IMR-90 (cell line): ENCODE data around the gene RHCE. TPM values are rescaled to one million over a fixed set of nuclear protein-coding genes. Genes with fewer than 3 reads are reported as not detected.

ENCODE experiments used
- ATAC-seq: fragments of 200-7000 bp; cut with Tn5 transposase; 2 replicates; pipeline ENCODE4 v1.9.1; 2020; ENCODE audit warnings: low read depth, mild to moderate bottlenecking, moderate library complexity
- BruUV-seq: library from RNA; stranded (reverse); fragments of 400-500 nt; replicated peaks from 2 replicates; lab custom pipeline; 2021; lab: Mats Ljungman, UMichigan
- CTCF ChIA-PET: fragments of 300-600 bp; formaldehyde crosslinking; extraction: SDS; loops from one replicate; lab custom pipeline; 2021; ENCODE audit warnings: antibody characterized with exemption; lab: Yijun Ruan, JAX
- POLR2A ChIA-PET: fragments of 300-600 bp; sonication (Branson Sonifier 250); formaldehyde crosslinking; loops from one replicate; lab custom pipeline; 2022; ENCODE audit warnings: antibody characterized with exemption; ENCODE audit not compliant: unreplicated experiment; lab: Charles Lee
- DNase-seq: peaks from one replicate; pipeline ENCODE4 v3.0.0; 2013
- H2AFZ ChIP-seq: replicated peaks from 2 replicates; pipeline ENCODE3; 2013; ENCODE audit warnings: low read length, mild to moderate bottlenecking; ENCODE audit not compliant: poor library complexity
- H2AK5ac ChIP-seq: 2 replicates; pipeline ENCODE4 v1.6.1; 2013; ENCODE audit warnings: low read depth, low read length, inconsistent platforms
- H2AK9ac ChIP-seq: replicated peaks from 2 replicates; pipeline ENCODE3; 2013; ENCODE audit warnings: mild to moderate bottlenecking, low read depth, low read length, moderate library complexity; ENCODE audit not compliant: poor library complexity
- H2BK120ac ChIP-seq: 2 replicates; pipeline ENCODE4 v1.6.1; 2013; ENCODE audit warnings: low read depth, low read length, inconsistent platforms
- H2BK15ac ChIP-seq: 3 replicates; pipeline ENCODE4 v1.6.1; 2013; ENCODE audit warnings: low read depth, low read length, inconsistent platforms
- H2BK20ac ChIP-seq: 2 replicates; pipeline ENCODE4 v1.6.1; 2013; ENCODE audit warnings: low read depth, mild to moderate bottlenecking, inconsistent platforms, low read length, moderate library complexity
- H2BK5ac ChIP-seq: 2 replicates; pipeline ENCODE4 v1.6.1; 2013; ENCODE audit warnings: mild to moderate bottlenecking, low read depth, low read length, inconsistent platforms; ENCODE audit not compliant: poor library complexity, severe bottlenecking
- H3K14ac ChIP-seq: replicated peaks from 2 replicates; pipeline ENCODE4 v1.6.1; 2013; ENCODE audit warnings: low read depth, low read length, inconsistent platforms
- H3K18ac ChIP-seq: 2 replicates; pipeline ENCODE4 v1.6.1; 2013; ENCODE audit warnings: low read depth, low read length, control low read depth
- H3K23ac ChIP-seq: 2 replicates; pipeline ENCODE4 v1.6.1; 2013; ENCODE audit warnings: low read depth, low read length, inconsistent platforms
- H3K27ac ChIP-seq: 2 replicates; pipeline ENCODE4 v1.5.1; 2013; ENCODE audit warnings: mild to moderate bottlenecking, control low read depth, low read length; ENCODE audit not compliant: insufficient read depth
- H3K27me3 ChIP-seq: 2 replicates; pipeline ENCODE4 v1.6.1; 2013; ENCODE audit warnings: low read length; ENCODE audit not compliant: control insufficient read depth, insufficient read depth
- H3K36me3 ChIP-seq: 2 replicates; pipeline ENCODE4 v1.6.1; 2013; ENCODE audit warnings: low read length, mixed read lengths; ENCODE audit not compliant: control insufficient read depth, insufficient read depth
- H3K4ac ChIP-seq: 2 replicates; pipeline ENCODE4 v1.6.1; 2013; ENCODE audit warnings: low read depth, low read length, inconsistent platforms
- H3K4me1 ChIP-seq: 2 replicates; pipeline ENCODE4 v1.6.1; 2013; ENCODE audit warnings: low read length, mixed read lengths; ENCODE audit not compliant: control insufficient read depth, insufficient read depth
- H3K4me2 ChIP-seq: 2 replicates; pipeline ENCODE4 v1.6.1; 2013; ENCODE audit warnings: low read depth, mild to moderate bottlenecking, control low read depth, low read length, moderate library complexity
- H3K4me3 ChIP-seq: 2 replicates; pipeline ENCODE4 v1.5.1; 2013; ENCODE audit warnings: low read depth, mild to moderate bottlenecking, control low read depth, low read length, moderate library complexity; ENCODE audit not compliant: insufficient read depth
- H3K56ac ChIP-seq: 2 replicates; pipeline ENCODE4 v1.6.1; 2013; ENCODE audit warnings: low read length, inconsistent platforms; ENCODE audit not compliant: insufficient read depth; ENCODE audit errors: extremely low read depth
- H3K79me1 ChIP-seq, 2 experiments: 2 replicates each; pipeline ENCODE4 v1.6.1; 2013; ENCODE audit warnings: low read length in 2 of 2, inconsistent platforms in 1 of 2, low read depth in 1 of 2
- H3K9ac ChIP-seq: 2 replicates; pipeline ENCODE4 v1.6.1; 2013; ENCODE audit warnings: low read depth, low read length, control low read depth
- H3K9me1 ChIP-seq: 2 replicates; pipeline ENCODE4 v1.6.1; 2013; ENCODE audit warnings: low read length, inconsistent platforms; ENCODE audit not compliant: insufficient read depth
- H3K9me3 ChIP-seq: 2 replicates; pipeline ENCODE4 v1.6.1; 2013; ENCODE audit warnings: low read length; ENCODE audit not compliant: control insufficient read depth, insufficient read depth
- H4K20me1 ChIP-seq: 2 replicates; pipeline ENCODE4 v1.6.1; 2013; ENCODE audit warnings: low read length, inconsistent platforms; ENCODE audit not compliant: insufficient read depth
- H4K5ac ChIP-seq: 2 replicates; pipeline ENCODE4 v1.6.1; 2013; ENCODE audit warnings: mild to moderate bottlenecking, low read depth, low read length, control low read depth
- H4K8ac ChIP-seq, 2 experiments: 2 replicates each; pipeline ENCODE4 v1.6.1; 2013; ENCODE audit warnings: low read depth in 2 of 2, low read length in 2 of 2, control low read depth in 1 of 2, inconsistent platforms in 1 of 2
- H4K91ac ChIP-seq: 2 replicates; pipeline ENCODE4 v1.6.1; 2013; ENCODE audit warnings: low read depth, low read length, inconsistent platforms; ENCODE audit not compliant: insufficient read depth
- BHLHE40 ChIP-seq: fragments of 150-350 bp; IDR thresholded peaks from 2 replicates; pipeline ENCODE4 v1.6.1; 2016; ENCODE audit warnings: mild to moderate bottlenecking, low read depth, low read length
- CEBPB ChIP-seq: IDR thresholded peaks from 2 replicates; pipeline ENCODE4 v1.6.1; 2012; ENCODE audit warnings: low read depth, low read length, improper control_type of control experiment
- CHD1 ChIP-seq: IDR thresholded peaks from 2 replicates; pipeline ENCODE4 v1.6.1; 2012; ENCODE audit warnings: low read depth, low read length, improper control_type of control experiment
- FOS ChIP-seq: fragments of 150-350 bp; IDR thresholded peaks from 2 replicates; pipeline ENCODE4 v1.6.1; 2016; ENCODE audit warnings: low read depth, low read length
- MAFK ChIP-seq: IDR thresholded peaks from 2 replicates; pipeline ENCODE4 v1.6.1; 2012; ENCODE audit warnings: low read depth, low read length, improper control_type of control experiment
- MAZ ChIP-seq: IDR thresholded peaks from 2 replicates; pipeline ENCODE4 v1.6.1; 2012; ENCODE audit warnings: low read depth, mild to moderate bottlenecking, low read length, improper control_type of control experiment, moderate library complexity, borderline replicate concordance
- NFE2L2 ChIP-seq: fragments of 150-350 bp; IDR thresholded peaks from 2 replicates; pipeline ENCODE4 v1.6.1; 2016; ENCODE audit warnings: low read depth, mild to moderate bottlenecking, low read length
- POLR2A ChIP-seq: IDR thresholded peaks from 2 replicates; pipeline ENCODE4 v1.6.1; 2012; ENCODE audit warnings: mild to moderate bottlenecking, low read depth, low read length
- RAD21 ChIP-seq: IDR thresholded peaks from 2 replicates; pipeline ENCODE4 v1.6.1; 2012; ENCODE audit warnings: low read length, improper control_type of control experiment
- RCOR1 ChIP-seq: IDR thresholded peaks from 2 replicates; pipeline ENCODE4 v1.6.1; 2012; ENCODE audit warnings: mild to moderate bottlenecking, low read length, improper control_type of control experiment; ENCODE audit not compliant: insufficient replicate concordance
- RFX5 ChIP-seq: IDR thresholded peaks from 2 replicates; pipeline ENCODE4 v1.8.0; 2012; ENCODE audit warnings: low read depth, mild to moderate bottlenecking, low read length, moderate library complexity
- SMC3 ChIP-seq: fragments of 150-350 bp; IDR thresholded peaks from 2 replicates; pipeline ENCODE4 v1.6.1; 2016; ENCODE audit warnings: low read depth, mild to moderate bottlenecking, antibody characterized with exemption, low read length, moderate library complexity
- dilution Hi-C: fragments of 300-500 bp; cut with HindIII; formaldehyde crosslinking; loops from one replicate; pipeline ENCODE4 v1.14.3; 2018; ENCODE audit warnings: low sequenced_read_pairs; ENCODE audit not compliant: unreplicated experiment
- in situ Hi-C: fragments of 300-500 bp; cut with MboI; formaldehyde crosslinking; loops from 3 replicates; pipeline ENCODE4 v1.14.3; 2019; ENCODE audit warnings: low sequenced_read_pairs, inconsistent platforms, mixed read lengths
- intact Hi-C: fragments of 100-400 bp; cut with micrococcal nuclease; formaldehyde crosslinking; loops from 2 replicates; pipeline ENCODE4 v1.10.0; 2022
- polyA plus RNA-seq, 3 experiments: library from polyadenylated mRNA; depleted of rRNA; stranded (reverse); fragments of >200 nt; gene quantifications; 2 replicates each; pipeline ENCODE4 v1.2.3, GENCODE V29; 2012; ENCODE audit warnings: low replicate concordance in 1 of 3
- total RNA-seq: library from RNA; depleted of rRNA; stranded (reverse); fragments of >200 nt; gene quantifications from 2 replicates; pipeline ENCODE4 v1.2.3, GENCODE V29; 2012
- TF ChIP-seq, protein P1 (sequence below): fragments of 150-350 bp; IDR thresholded peaks from 2 replicates; pipeline ENCODE4 v1.6.1; 2016; ENCODE audit warnings: low read depth, mild to moderate bottlenecking, low read length, moderate library complexity, borderline replicate concordance
- TF ChIP-seq, protein P2 (sequence below): fragments of 150-350 bp; IDR thresholded peaks from 2 replicates; pipeline ENCODE4 v1.6.1; 2017; ENCODE audit warnings: mild to moderate bottlenecking, antibody characterized with exemption, low read length, low read depth
- TF ChIP-seq, protein P3 (sequence below): conservative IDR thresholded peaks from 2 replicates; pipeline ENCODE4 v1.5.1; 2012; ENCODE audit warnings: mild to moderate bottlenecking, low read depth, low read length, improper control_type of control experiment

Gene RHCE
- total and polyA plus RNA-seq, 2 of the 4 experiments (the other 2 are of a cell fraction), result 0.54 to 0.62 TPM

DNA sequence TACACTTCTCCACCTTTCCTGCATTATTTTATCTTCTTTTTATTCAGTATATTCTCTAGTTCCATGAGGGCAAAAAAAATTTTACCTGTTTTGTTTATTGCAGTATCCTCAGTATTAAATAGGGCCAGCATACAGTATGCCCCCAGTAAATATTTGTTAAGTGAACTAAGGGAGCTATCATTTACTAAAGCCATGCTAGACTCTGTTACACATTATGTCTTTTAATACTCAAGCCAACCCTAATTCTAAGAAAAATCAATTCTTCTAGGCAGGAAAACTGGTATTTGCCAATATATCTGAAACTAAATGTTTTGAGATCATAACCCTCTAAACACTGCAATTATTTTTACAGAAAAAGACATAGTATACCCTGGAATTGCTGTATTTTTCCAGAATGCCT is 64.2 kb downstream of the RHCE start:
- no TSS peak for BruUV-seq
- ChIA-PET CTCF (interaction anchor here (0.6 kb wide), 1 partner anchor 205 kb away, joined by 3 read pairs; no protein-coding TSS in a partner anchor), POLR2A (no interaction called here)
- DNase-seq (no peak), ATAC-seq (no peak)
- dilution Hi-C loops (no loop called here), in situ Hi-C loops (no loop called here), intact Hi-C loops (no loop called here)
- Histone ChIP-seq H2BK120ac (no peak overlapping the region), H3K56ac (no peak overlapping the region), H3K9me3 (no peaks in the 10 kb centered on the region), H3K9me1 (peaks cover 16% of the 10 kb centered on the region), H2BK20ac (no peak overlapping the region), H2AK5ac (peak overlapping the region; percentile 94; the same call in 1 of the 2 replicates), H4K5ac (no peak overlapping the region), H2BK15ac (no peak overlapping the region), H3K27ac (no peak overlapping the region), H4K91ac (no peak overlapping the region), H4K8ac (no peak overlapping the region), H3K4ac (0 out of 2 replicates have a peak overlapping the region, but pooled peaks have one; percentile 3), H3K4me3 (no peak overlapping the region), H3K79me1 (peaks cover 12 to 51% of the 10 kb centered on the region in 2 experiments; a peak in 3 of 4 replicates), H3K4me1 (peaks cover 9% of the 10 kb centered on the region), H2BK5ac (peak overlapping the region; percentile 17), H2AFZ (no peak overlapping the region), H2AK9ac (no peak overlapping the region), H3K27me3 (no peaks in the 10 kb centered on the region), H3K4me2 (no peak overlapping the region), H3K14ac (no peak overlapping the region), H3K36me3 (peaks cover 36% of the 10 kb centered on the region), H4K20me1 (peaks cover 3% of the 10 kb centered on the region; the same call in 1 of the 2 replicates), H3K23ac (no peak overlapping the region), H3K18ac (no peak overlapping the region), H3K9ac (no peak overlapping the region)
- TF ChIP-seq BHLHE40 (no peak), SMC3 (no peak), MAFK (no peak), CEBPB (no peak), RFX5 (no peak), FOS (no peak), RAD21 (no peak), MAZ (no peak), CHD1 (no peak), NFE2L2 (no peak), RCOR1 (no peak), POLR2A (no peak)
- TF ChIP-seq, protein P1, sequence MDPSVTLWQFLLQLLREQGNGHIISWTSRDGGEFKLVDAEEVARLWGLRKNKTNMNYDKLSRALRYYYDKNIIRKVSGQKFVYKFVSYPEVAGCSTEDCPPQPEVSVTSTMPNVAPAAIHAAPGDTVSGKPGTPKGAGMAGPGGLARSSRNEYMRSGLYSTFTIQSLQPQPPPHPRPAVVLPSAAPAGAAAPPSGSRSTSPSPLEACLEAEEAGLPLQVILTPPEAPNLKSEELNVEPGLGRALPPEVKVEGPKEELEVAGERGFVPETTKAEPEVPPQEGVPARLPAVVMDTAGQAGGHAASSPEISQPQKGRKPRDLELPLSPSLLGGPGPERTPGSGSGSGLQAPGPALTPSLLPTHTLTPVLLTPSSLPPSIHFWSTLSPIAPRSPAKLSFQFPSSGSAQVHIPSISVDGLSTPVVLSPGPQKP, result no peak
- TF ChIP-seq, protein P2, sequence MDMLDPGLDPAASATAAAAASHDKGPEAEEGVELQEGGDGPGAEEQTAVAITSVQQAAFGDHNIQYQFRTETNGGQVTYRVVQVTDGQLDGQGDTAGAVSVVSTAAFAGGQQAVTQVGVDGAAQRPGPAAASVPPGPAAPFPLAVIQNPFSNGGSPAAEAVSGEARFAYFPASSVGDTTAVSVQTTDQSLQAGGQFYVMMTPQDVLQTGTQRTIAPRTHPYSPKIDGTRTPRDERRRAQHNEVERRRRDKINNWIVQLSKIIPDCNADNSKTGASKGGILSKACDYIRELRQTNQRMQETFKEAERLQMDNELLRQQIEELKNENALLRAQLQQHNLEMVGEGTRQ, result no peak
- TF ChIP-seq, protein P3, sequence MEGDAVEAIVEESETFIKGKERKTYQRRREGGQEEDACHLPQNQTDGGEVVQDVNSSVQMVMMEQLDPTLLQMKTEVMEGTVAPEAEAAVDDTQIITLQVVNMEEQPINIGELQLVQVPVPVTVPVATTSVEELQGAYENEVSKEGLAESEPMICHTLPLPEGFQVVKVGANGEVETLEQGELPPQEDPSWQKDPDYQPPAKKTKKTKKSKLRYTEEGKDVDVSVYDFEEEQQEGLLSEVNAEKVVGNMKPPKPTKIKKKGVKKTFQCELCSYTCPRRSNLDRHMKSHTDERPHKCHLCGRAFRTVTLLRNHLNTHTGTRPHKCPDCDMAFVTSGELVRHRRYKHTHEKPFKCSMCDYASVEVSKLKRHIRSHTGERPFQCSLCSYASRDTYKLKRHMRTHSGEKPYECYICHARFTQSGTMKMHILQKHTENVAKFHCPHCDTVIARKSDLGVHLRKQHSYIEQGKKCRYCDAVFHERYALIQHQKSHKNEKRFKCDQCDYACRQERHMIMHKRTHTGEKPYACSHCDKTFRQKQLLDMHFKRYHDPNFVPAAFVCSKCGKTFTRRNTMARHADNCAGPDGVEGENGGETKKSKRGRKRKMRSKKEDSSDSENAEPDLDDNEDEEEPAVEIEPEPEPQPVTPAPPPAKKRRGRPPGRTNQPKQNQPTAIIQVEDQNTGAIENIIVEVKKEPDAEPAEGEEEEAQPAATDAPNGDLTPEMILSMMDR, result no peak
